IPS DF 4.7 (cell line): Measurements from ENCODE around the gene SEC61A1.

Experiments
- DNase-seq: peaks from one replicate; pipeline ENCODE4 v3.0.0-alpha.2; 2013; ENCODE audit warnings: low spot score; ENCODE audit errors: extremely low read depth

SEC61A1 gene

GRCh38 chr3:128051837-128052594 lies at the start of gene SEC61A1:
Gene SEC61A1, plus strand, starts transcription at chr3:128052437. Its CDS starts 116 bp downstream, at chr3:128052553.
- DNase-seq: no peak

GRCh38 chr3:128004661-128005060 lies 47.6 kb upstream of the SEC61A1 start:
- DNase-seq: no peak

- DNase-seq: no peak
Measured at GRCh38 chr3:128006061-128007032, 45.9 kb upstream of the SEC61A1 start.

- DNase-seq: no peak
Measured at GRCh38 chr3:128007033-128007424, 45.2 kb upstream of the SEC61A1 start.

GRCh38 chr3:128009952-128010846 lies 42.0 kb upstream of the SEC61A1 start:
- DNase-seq: no peak

GRCh38 chr3:128011140-128011539 lies 41.1 kb upstream of the SEC61A1 start:
- peak; percentile 58 for DNase-seq

GRCh38 chr3:128012050-128012449 lies 40.2 kb upstream of the SEC61A1 start:
- no peak for DNase-seq

GRCh38 chr3:128014548-128014947 lies 37.7 kb upstream of the SEC61A1 start:
- DNase-seq: no peak

GRCh38 chr3:128016502-128016901 lies 35.7 kb upstream of the SEC61A1 start:
- no peak for DNase-seq

GRCh38 chr3:128021768-128022372 lies 30.4 kb upstream of the SEC61A1 start:
- DNase-seq: no peak

- no peak for DNase-seq
Measured at GRCh38 chr3:128033102-128033501, 19.1 kb upstream of the SEC61A1 start.

- DNase-seq: no peak
Measured at GRCh38 chr3:128036119-128036518, 16.1 kb upstream of the SEC61A1 start.

GRCh38 chr3:128040041-128040440 lies 12.2 kb upstream of the SEC61A1 start:
- DNase-seq: no peak

GRCh38 chr3:128040660-128041059 lies 11.6 kb upstream of the SEC61A1 start:
- DNase-seq: no peak

- DNase-seq: no peak
Measured at GRCh38 chr3:128041344-128041743, 10.9 kb upstream of the SEC61A1 start.

- DNase-seq: no peak
Measured at GRCh38 chr3:128050597-128050996, 1.6 kb upstream of the SEC61A1 start.

GRCh38 chr3:128051459-128051836 lies 789 bp upstream of the SEC61A1 start:
- no peak for DNase-seq

GRCh38 chr3:128052595-128053351 lies 536 bp downstream of the SEC61A1 start:
- DNase-seq: no peak

- no peak for DNase-seq
Measured at GRCh38 chr3:128053614-128054013, 1.4 kb downstream of the SEC61A1 start.

GRCh38 chr3:128054367-128054766 lies 2.1 kb downstream of the SEC61A1 start:
- DNase-seq: no peak
